SU-DHL-6 (cell line): ENCODE data around the gene PARP3.

ENCODE experiments used
- H2AFZ ChIP-seq: fragments of 200-600 bp; sonication (generic); 2 replicates; pipeline ENCODE4 v1.6.1; 2014; ENCODE audit warnings: low read depth, mild to moderate bottlenecking, moderate library complexity, mixed read lengths, antibody characterized with exemption, low read length; ENCODE audit not compliant: severe bottlenecking
- H3F3A ChIP-seq: fragments of 200-600 bp; shearing (Covaris generic); 2 replicates; pipeline ENCODE4 v1.6.0; 2016; ENCODE audit warnings: antibody characterized with exemption, mild to moderate bottlenecking; ENCODE audit not compliant: insufficient read depth
- H3K27ac ChIP-seq: fragments of 200-600 bp; sonication (generic); 2 replicates; pipeline ENCODE4 v1.5.1; 2016; ENCODE audit warnings: low read depth, mild to moderate bottlenecking, low read length, moderate library complexity, mixed read lengths
- H3K27me3 ChIP-seq: fragments of 200-600 bp; sonication (generic), shearing (Covaris generic); 2 replicates; pipeline ENCODE4 v1.6.0; 2014; ENCODE audit warnings: mild to moderate bottlenecking, low read length
- H3K36me3 ChIP-seq: fragments of 200-600 bp; sonication (generic); 2 replicates; pipeline ENCODE4 v1.6.1; 2014; ENCODE audit warnings: mild to moderate bottlenecking, low read length, mixed read lengths
- H3K4me2 ChIP-seq: fragments of 300-600, 200-600 bp; shearing (Covaris generic), sonication (generic); 2 replicates; pipeline ENCODE4 v1.6.0; 2014; ENCODE audit warnings: low read length, low read depth, mild to moderate bottlenecking; ENCODE audit not compliant: poor library complexity, severe bottlenecking
- H3K4me3 ChIP-seq: fragments of 200-600 bp; sonication (generic); 2 replicates; pipeline ENCODE4 v1.5.1; 2014; ENCODE audit warnings: antibody characterized with exemption, low read length, mild to moderate bottlenecking, mixed read lengths; ENCODE audit not compliant: insufficient read depth, poor library complexity, severe bottlenecking
- H3K79me2 ChIP-seq: fragments of 200-600 bp; sonication (generic); 2 replicates; pipeline ENCODE4 v1.6.1; 2014; ENCODE audit warnings: mild to moderate bottlenecking, low read length, moderate library complexity; ENCODE audit not compliant: insufficient read depth
- H3K9ac ChIP-seq: fragments of 200-600 bp; sonication (generic); 2 replicates; pipeline ENCODE4 v1.7.0; 2014; ENCODE audit warnings: mild to moderate bottlenecking, low read length
- H3K9me2 ChIP-seq: fragments of 200-600 bp; sonication (generic); replicated peaks from 2 replicates; pipeline ENCODE4 v1.6.1; 2014; ENCODE audit warnings: low read length; ENCODE audit not compliant: insufficient read depth
- H3K9me3 ChIP-seq: fragments of 200-600 bp; sonication (generic); 2 replicates; pipeline ENCODE4 v1.6.1; 2014; ENCODE audit warnings: low read length, mixed read lengths; ENCODE audit not compliant: insufficient read depth
- H4K20me1 ChIP-seq: fragments of 200-600 bp; sonication (generic); 2 replicates; pipeline ENCODE4 v1.6.1; 2014; ENCODE audit warnings: low read depth, mild to moderate bottlenecking, antibody characterized with exemption, low read length, moderate library complexity, mixed read lengths
- CTCF ChIP-seq: fragments of 200-600 bp; sonication (generic); IDR thresholded peaks from one replicate; pipeline ENCODE4 v1.5.1; 2017; ENCODE audit warnings: antibody characterized with exemption, mild to moderate bottlenecking, low read length, moderate library complexity; ENCODE audit not compliant: insufficient read depth, poor library complexity, severe bottlenecking
- EZH2phosphoT487 ChIP-seq: fragments of 200-600 bp; sonication (generic), shearing (Covaris generic); conservative IDR thresholded peaks from 2 replicates; pipeline ENCODE4 v1.6.1; 2018; ENCODE audit warnings: mild to moderate bottlenecking, antibody characterized with exemption, low read length, moderate library complexity, mixed read lengths

The PARP3 gene

GRCh38 chr3:51954105-51954504 lies 11.9 kb downstream of the PARP3 start:
- H3K79me2 ChIP-seq: no peaks in the 10 kb centered on the region
- H3K4me3 ChIP-seq: no peak overlapping the region
- H3K27ac ChIP-seq: no peak overlapping the region
- no peak overlapping the region for H2AFZ ChIP-seq
- H3K27me3 ChIP-seq: no peaks in the 10 kb centered on the region
- no peaks in the 10 kb centered on the region for H3F3A ChIP-seq
- H3K9ac ChIP-seq: no peak overlapping the region
- no peak overlapping the region for H3K4me2 ChIP-seq
- TF ChIP-seq CTCF: no peak
- TF ChIP-seq EZH2phosphoT487: no peak
- no peaks in the 10 kb centered on the region for H4K20me1 ChIP-seq
- no peaks in the 10 kb centered on the region for H3K36me3 ChIP-seq
- H3K9me2 ChIP-seq: no peaks in the 10 kb centered on the region
- no peaks in the 10 kb centered on the region for H3K9me3 ChIP-seq

DNA sequence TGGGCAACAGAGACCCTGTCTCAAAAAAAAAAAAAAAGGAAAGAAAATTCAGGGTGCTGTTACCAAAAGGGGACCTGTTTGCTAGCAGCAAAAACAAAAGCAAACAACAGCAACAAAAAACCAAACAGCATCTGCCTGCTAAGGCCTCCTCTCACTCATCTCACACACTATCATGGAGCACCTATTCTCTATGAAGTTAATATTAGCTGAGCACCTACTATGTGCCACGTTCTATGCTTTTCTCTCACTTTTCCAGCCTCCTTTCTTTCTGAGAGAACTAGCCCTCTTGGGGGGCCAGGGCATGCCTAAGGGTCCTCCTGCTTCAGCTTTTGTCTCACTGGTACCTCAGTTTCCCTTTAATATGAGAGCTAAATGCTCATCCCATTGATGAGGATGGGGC lies 12.6 kb downstream of the PARP3 start:
- Histone ChIP-seq H3K27me3 (no peaks in the 10 kb centered on the region), H3K27ac (no peak overlapping the region), H3K9ac (no peak overlapping the region), H3K4me2 (no peak overlapping the region), H3K79me2 (no peaks in the 10 kb centered on the region), H3K4me3 (no peak overlapping the region), H3K9me3 (no peaks in the 10 kb centered on the region), H2AFZ (no peak overlapping the region), H4K20me1 (no peaks in the 10 kb centered on the region), H3F3A (no peaks in the 10 kb centered on the region), H3K36me3 (no peaks in the 10 kb centered on the region), H3K9me2 (no peaks in the 10 kb centered on the region)
- TF ChIP-seq CTCF: no peak

GRCh38 chr3:51955175-51955892 lies 13.2 kb downstream of the PARP3 start, which contains the start of gene GPR62:
GPR62 (plus strand) TSS chr3:51955381; CDS start chr3:51955653, 272 bp downstream.
- TF ChIP-seq CTCF (no peak), EZH2phosphoT487 (no peak)
- Histone ChIP-seq H2AFZ (no peak within 1 kb of the TSS), H3K27me3 (no peaks in the 10 kb centered on the region), H3K9me2 (no peaks in the 10 kb centered on the region), H3K79me2 (no peaks in the 10 kb centered on the region), H3K4me2 (no peak within 1 kb of the TSS), H4K20me1 (no peaks in the 10 kb centered on the region), H3K9ac (no peak within 1 kb of the TSS), H3K9me3 (no peaks in the 10 kb centered on the region), H3F3A (no peaks in the 10 kb centered on the region), H3K27ac (no peak within 1 kb of the TSS), H3K36me3 (no peaks in the 10 kb centered on the region), H3K4me3 (no peak within 1 kb of the TSS)
